ENCODE results near the gene TSPAN18.

Gene TSPAN18

GRCh38 chr11:44765676-44766075 is 38.9 kb downstream of the TSPAN18 start:
- TF ChIP-seq CTCF (IDR thresholded peaks at IDR 0.05; ENCODE audit: low read depth, low read length) (no peak), EZH2phosphoT487 (IDR thresholded peaks at IDR 0.05; ENCODE audit: low read depth) (no peak)
- H3K79me2 ChIP-seq (ENCODE audit: low read length): no peaks in the 10 kb centered on the region
- no peaks in the 10 kb centered on the region for H3K9me3 ChIP-seq (ENCODE audit: insufficient read depth, low read length)
- no peak overlapping the region for H3K4me2 ChIP-seq (ENCODE audit: low read length)
- H3K4me1 ChIP-seq (ENCODE audit: low read length): peaks cover 18% of the 10 kb centered on the region
- H3K4me3 ChIP-seq (ENCODE audit: low read length): no peak overlapping the region
- no peaks in the 10 kb centered on the region for H3K36me3 ChIP-seq (replicated peaks; ENCODE audit: low read depth, low read length)
- H3K27ac ChIP-seq (ENCODE audit: low read length): no peak overlapping the region
- H3K27me3 ChIP-seq (ENCODE audit: low read depth, low read length): no peaks in the 10 kb centered on the region
- H2AFZ ChIP-seq (ENCODE audit: low read depth, low read length): no peak overlapping the region
- H4K20me1 ChIP-seq (ENCODE audit: insufficient read depth, low read length): no peaks in the 10 kb centered on the region
- no peak overlapping the region for H3K9ac ChIP-seq (ENCODE audit: low read length)

GRCh38 chr11:44766112-44766971 is 39.6 kb downstream of the TSPAN18 start:
- H2AFZ ChIP-seq (ENCODE audit: low read depth, low read length): no peak overlapping the region
- no peak overlapping the region for H3K27ac ChIP-seq (ENCODE audit: low read length)
- H3K9ac ChIP-seq (ENCODE audit: low read length): no peak overlapping the region
- no peaks in the 10 kb centered on the region for H3K27me3 ChIP-seq (ENCODE audit: low read depth, low read length)
- H3K9me3 ChIP-seq (ENCODE audit: insufficient read depth, low read length): no peaks in the 10 kb centered on the region
- H3K4me2 ChIP-seq (ENCODE audit: low read length): no peak overlapping the region
- H3K4me3 ChIP-seq (ENCODE audit: low read length): no peak overlapping the region
- H4K20me1 ChIP-seq (ENCODE audit: insufficient read depth, low read length): no peaks in the 10 kb centered on the region
- no peaks in the 10 kb centered on the region for H3K36me3 ChIP-seq (replicated peaks; ENCODE audit: low read depth, low read length)
- TF ChIP-seq EZH2phosphoT487 (IDR thresholded peaks at IDR 0.05; ENCODE audit: low read depth) (no peak), CTCF (IDR thresholded peaks at IDR 0.05; ENCODE audit: low read depth, low read length) (no peak)
- peaks cover 18% of the 10 kb centered on the region for H3K4me1 ChIP-seq (ENCODE audit: low read length)
- H3K79me2 ChIP-seq (ENCODE audit: low read length): no peaks in the 10 kb centered on the region

- Histone ChIP-seq H3K27me3 (ENCODE audit: low read depth, low read length) (no peaks in the 10 kb centered on the region), H3K4me2 (ENCODE audit: low read length) (no peak overlapping the region), H3K36me3 (replicated peaks; ENCODE audit: low read depth, low read length) (no peaks in the 10 kb centered on the region), H4K20me1 (ENCODE audit: insufficient read depth, low read length) (no peaks in the 10 kb centered on the region), H2AFZ (ENCODE audit: low read depth, low read length) (no peak overlapping the region), H3K4me3 (ENCODE audit: low read length) (no peak overlapping the region), H3K9me3 (ENCODE audit: insufficient read depth, low read length) (no peaks in the 10 kb centered on the region), H3K9ac (ENCODE audit: low read length) (no peak overlapping the region), H3K4me1 (ENCODE audit: low read length) (peaks cover 18% of the 10 kb centered on the region), H3K27ac (ENCODE audit: low read length) (no peak overlapping the region), H3K79me2 (ENCODE audit: low read length) (no peaks in the 10 kb centered on the region)
- no peak for TF ChIP-seq CTCF (IDR thresholded peaks at IDR 0.05; ENCODE audit: low read depth, low read length)
- no peak for TF ChIP-seq EZH2phosphoT487 (IDR thresholded peaks at IDR 0.05; ENCODE audit: low read depth)
Measured at GRCh38 chr11:44766972-44767278, 40.2 kb downstream of the TSPAN18 start.

- Histone ChIP-seq H3K79me2 (ENCODE audit: low read length) (no peaks in the 10 kb centered on the region), H3K4me2 (ENCODE audit: low read length) (no peak overlapping the region), H3K27me3 (ENCODE audit: low read depth, low read length) (no peaks in the 10 kb centered on the region), H3K36me3 (replicated peaks; ENCODE audit: low read depth, low read length) (no peaks in the 10 kb centered on the region), H3K4me1 (ENCODE audit: low read length) (peaks cover 18% of the 10 kb centered on the region), H3K27ac (ENCODE audit: low read length) (no peak overlapping the region), H2AFZ (ENCODE audit: low read depth, low read length) (no peak overlapping the region), H3K4me3 (ENCODE audit: low read length) (no peak overlapping the region), H4K20me1 (ENCODE audit: insufficient read depth, low read length) (no peaks in the 10 kb centered on the region), H3K9ac (ENCODE audit: low read length) (no peak overlapping the region), H3K9me3 (ENCODE audit: insufficient read depth, low read length) (no peaks in the 10 kb centered on the region)
- no peak for TF ChIP-seq CTCF (IDR thresholded peaks at IDR 0.05; ENCODE audit: low read depth, low read length)
- no peak for TF ChIP-seq EZH2phosphoT487 (IDR thresholded peaks at IDR 0.05; ENCODE audit: low read depth)
Measured at GRCh38 chr11:44767421-44767820, 40.7 kb downstream of the TSPAN18 start.

Data from OCI-LY3 (cell line).